Posterior cingulate gyrus (tissue), 11 donors: Measurements from ENCODE around the gene OR2T4.

Experiments used
- DNase-seq, 10 donors: peaks; one replicate each; pipeline versions ENCODE4 v3.0.0 to v3.0.0-alpha.2; 2020 to 2021; ENCODE audit warnings: mixed read lengths in 3 of 10
- intact Hi-C: fragments of 100-400 bp; cut with DNase I; formaldehyde crosslinking; loops from one replicate; pipeline ENCODE4 v1.15.1; 2023

The OR2T4 gene

GRCh38 chr1:248361121-248361715 lies at the start of gene OR2T4:
Gene OR2T4, plus strand, starts transcription at chr1:248361665. Its CDS starts 0 bp downstream, at chr1:248361665.
- no peak for DNase-seq
- intact Hi-C loops: no loop called here

- DNase-seq: peak in 1 of 10 donors; percentile 51
- intact Hi-C loops: no loop called here
Observed at GRCh38 chr1:248316796-248317195, 44.7 kb upstream of the OR2T4 start.

- intact Hi-C loops: no loop called here
- no peak for DNase-seq
Observed at GRCh38 chr1:248324468-248324867, 37.0 kb upstream of the OR2T4 start, which contains the start of gene OR2M7. Gene OR2M7, minus strand, starts transcription at chr1:248324568. Its CDS starts 0 bp downstream, at chr1:248324568.

- intact Hi-C loops: no loop called here
- no peak for DNase-seq
Observed at GRCh38 chr1:248343451-248343850, 18.0 kb upstream of the OR2T4 start.

- intact Hi-C loops: no loop called here
Observed at GRCh38 chr1:248348475-248348874, 13.0 kb upstream of the OR2T4 start, which contains the start of gene OR14C36. Gene OR14C36, plus strand, starts transcription at chr1:248348775. Its CDS starts 0 bp downstream, at chr1:248348775.

DNA sequence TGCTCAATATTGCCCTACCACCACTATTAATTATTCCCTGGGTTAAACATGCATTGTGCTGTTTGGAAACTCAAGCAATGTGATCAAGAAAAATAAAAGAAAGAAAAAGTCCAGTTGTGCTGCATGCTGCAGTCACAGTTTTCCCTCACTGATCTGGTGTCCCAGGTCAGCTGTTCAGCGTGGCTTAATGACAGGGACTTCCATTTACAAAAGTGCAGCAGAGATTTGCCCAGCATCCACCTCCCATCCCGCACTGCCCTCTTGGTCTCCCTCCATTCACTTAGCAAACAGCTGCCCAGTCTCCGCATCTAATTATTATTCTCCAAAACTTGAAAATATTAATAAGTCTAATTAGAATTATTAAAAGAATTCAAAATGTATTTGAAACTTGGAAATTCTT lies 2.0 kb upstream of the OR2T4 start:
- peak in 2 of 10 donors; percentile 7 to 34 for DNase-seq
- intact Hi-C loops: no loop called here

More at GRCh38 chr1:248348475-248348874, 13.0 kb upstream of the OR2T4 start, which contains the start of gene OR14C36:
- no peak for DNase-seq

GRCh38 chr1:248366609-248367008 lies 5.1 kb downstream of the OR2T4 start:
- intact Hi-C loops: no loop called here
- DNase-seq: no peak

GRCh38 chr1:248372394-248372793 lies 10.9 kb downstream of the OR2T4 start:
- DNase-seq: no peak
- intact Hi-C loops: no loop called here

GRCh38 chr1:248373761-248374160 lies 12.3 kb downstream of the OR2T4 start:
- intact Hi-C loops: no loop called here
- no peak for DNase-seq

GRCh38 chr1:248375446-248375845 lies 14.0 kb downstream of the OR2T4 start, which contains the start of gene OR2T6:
Gene OR2T6, plus strand, starts transcription at chr1:248375746. Its CDS starts 11,863 bp downstream, at chr1:248387609.
- DNase-seq: no peak
- intact Hi-C loops: no loop called here

DNA sequence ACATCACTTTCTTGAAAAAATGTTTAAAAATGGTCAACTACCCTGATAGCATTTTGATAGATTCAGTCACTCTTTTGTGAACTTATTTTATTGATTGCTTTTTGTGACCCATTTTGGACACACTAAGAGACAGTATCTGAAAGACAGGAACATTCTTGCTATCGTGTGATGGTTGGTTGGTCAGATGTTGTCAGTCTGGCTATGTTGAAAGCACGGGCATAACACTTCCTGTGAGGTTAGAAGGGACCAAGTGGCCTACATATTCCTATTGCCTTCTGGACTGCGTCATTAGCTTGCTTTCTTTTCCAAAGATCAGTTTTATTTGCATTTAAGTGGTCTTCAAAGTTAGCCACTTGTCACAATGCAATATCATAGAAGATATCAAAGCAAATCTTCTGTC lies 15.5 kb downstream of the OR2T4 start:
- intact Hi-C loops: no loop called here
- DNase-seq: no peak

DNA sequence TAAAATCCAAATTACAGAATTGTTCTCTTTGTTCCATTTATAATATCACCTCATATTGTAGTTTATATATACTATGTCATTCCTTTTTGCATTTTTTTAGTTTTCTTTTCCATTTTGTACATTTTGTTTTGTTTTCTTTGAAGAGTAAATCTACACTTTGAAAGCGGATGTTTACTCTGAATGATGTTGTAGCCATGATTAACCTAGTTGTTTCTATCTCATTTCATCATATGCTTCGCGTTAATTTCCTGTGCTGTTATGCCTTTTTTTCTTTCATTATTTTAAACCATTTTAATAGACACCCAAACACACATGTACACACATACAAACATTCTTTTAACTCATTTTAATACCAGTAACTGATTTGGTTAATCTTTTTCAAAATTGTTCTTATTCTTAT lies 19.4 kb downstream of the OR2T4 start:
- DNase-seq: no peak
- intact Hi-C loops: no loop called here

GRCh38 chr1:248388426-248388825 lies 27.0 kb downstream of the OR2T4 start:
- intact Hi-C loops: no loop called here
- DNase-seq: no peak

DNA sequence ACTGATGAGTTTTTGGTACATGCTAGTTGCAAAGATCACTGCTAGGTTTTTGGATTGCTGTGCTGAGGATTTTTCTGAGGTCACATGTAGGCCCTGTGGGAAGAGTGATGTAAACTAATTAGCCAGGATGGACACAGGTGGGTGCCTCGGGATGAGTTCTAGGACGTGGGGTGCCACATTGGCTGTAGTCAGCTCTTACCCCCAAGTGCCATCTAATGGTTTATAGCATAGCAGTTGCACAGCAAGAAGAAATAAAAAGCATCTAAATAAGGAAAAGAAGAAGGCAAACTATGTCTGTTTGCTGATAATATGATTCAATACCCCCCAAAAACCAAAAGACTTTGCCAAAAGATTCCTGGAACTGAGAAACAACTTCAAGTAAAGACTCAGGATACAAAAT lies 31.6 kb downstream of the OR2T4 start:
- DNase-seq: no peak
- intact Hi-C loops: no loop called here

GRCh38 chr1:248402748-248403147 lies 41.3 kb downstream of the OR2T4 start, which contains the start of gene OR2T1:
Gene OR2T1, plus strand, starts transcription at chr1:248403048. Its CDS starts 3,100 bp downstream, at chr1:248406148.
- DNase-seq: no peak
- intact Hi-C loops: no loop called here

GRCh38 chr1:248404024-248404423 lies 42.6 kb downstream of the OR2T4 start:
- DNase-seq: no peak
- intact Hi-C loops: no loop called here

DNA sequence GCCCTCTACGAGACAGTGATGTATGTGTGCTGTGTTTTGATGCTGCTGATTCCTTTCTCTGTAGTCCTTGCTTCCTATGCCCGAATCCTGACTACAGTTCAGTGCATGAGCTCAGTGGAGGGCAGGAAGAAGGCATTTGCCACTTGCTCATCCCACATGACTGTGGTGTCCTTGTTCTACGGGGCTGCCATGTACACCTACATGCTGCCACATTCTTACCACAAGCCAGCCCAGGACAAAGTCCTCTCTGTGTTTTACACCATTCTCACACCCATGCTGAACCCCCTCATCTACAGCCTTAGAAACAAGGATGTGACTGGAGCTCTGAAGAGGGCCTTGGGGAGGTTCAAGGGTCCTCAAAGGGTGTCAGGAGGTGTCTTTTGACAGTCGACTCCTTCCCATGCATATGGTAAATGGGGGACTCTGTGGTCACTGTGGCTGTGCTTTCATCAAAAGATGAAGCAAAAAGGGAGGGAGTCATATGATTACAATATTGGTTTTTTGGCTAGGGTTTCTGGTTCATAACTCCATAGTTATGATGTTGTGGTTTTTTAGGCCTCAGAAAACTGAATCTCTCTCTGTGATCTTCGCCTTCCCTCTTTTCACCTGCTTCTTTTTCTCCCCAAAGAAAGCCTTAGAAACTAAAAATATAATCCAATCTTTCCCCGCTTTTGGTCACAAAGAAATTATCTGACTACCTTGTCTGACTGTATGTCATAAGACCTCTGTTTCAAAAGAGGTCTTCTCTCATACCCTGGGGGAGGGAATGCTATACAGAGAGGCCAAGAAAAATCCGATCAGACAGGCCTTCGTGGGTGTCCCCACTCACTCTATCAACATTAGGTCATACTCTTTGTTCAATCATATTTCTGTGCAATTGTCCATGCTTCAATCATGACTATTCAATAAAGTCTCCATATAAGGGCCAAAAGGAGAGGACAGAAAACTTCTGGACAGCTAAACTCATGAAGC lies 45.5 kb downstream of the OR2T4 start:
- DNase-seq: no peak
- intact Hi-C loops: no loop called here
